Measurements from ENCODE around the gene UBALD2. TPM values are rescaled to one million over a fixed set of nuclear protein-coding genes. Genes with fewer than 3 reads are reported as not detected.
"Not testable (repeated sequence)": the region's sequence is repeated elsewhere in the genome, so short reads cannot be mapped to it uniquely, and the experiment has no call there.

The UBALD2 gene
- total RNA-seq, 1 donor: 5.1 TPM

DNA sequence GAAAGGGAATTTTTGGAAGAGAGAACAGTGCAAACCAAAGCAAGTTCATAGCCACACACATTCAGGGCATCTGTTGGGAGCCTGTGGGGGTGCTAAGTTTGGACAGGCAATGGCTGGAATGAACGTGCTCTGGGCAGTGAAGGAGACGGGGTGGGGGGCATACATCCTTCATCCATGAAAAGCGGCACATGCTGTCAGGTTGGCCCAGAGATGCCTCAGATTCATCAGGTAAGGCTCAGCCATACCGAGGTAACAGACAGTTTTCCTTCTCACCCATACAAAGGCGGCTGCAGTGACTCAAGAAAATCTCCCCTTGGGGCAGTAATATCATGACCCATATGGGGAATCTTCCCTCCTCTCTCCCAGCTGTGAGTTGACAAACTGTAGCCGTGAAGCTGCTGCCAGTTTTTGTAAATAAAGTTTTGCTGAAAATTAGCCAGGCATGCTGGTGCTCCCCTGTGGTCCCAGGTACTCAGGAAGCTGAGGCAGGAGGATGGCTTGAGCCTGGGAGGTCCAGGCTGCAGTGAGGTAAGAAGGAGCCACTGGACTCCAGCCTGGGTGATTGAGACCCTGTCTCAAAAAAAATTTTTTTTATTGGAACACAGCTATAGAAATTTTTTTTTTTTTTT is 9.2 kb upstream of the UBALD2 start:
- Histone ChIP-seq H3K27me3 (ENCODE audit: insufficient read depth, low read length) (no peaks in the 10 kb centered on the region), H3K4me3 (ENCODE audit: insufficient read depth, low read length) (no peak overlapping the region), H3K4me1 (ENCODE audit: insufficient read depth, low read length) (peaks cover 25% of the 10 kb centered on the region), H3K27ac (ENCODE audit: low read depth, low read length) (no peak overlapping the region), H2AFZ (ENCODE audit: low read length) (no peak overlapping the region), H4K20me1 (ENCODE audit: insufficient read depth, low read length) (no peaks in the 10 kb centered on the region), H3K4me2 (ENCODE audit: insufficient read depth, low read length) (no peak overlapping the region), H3K36me3 (ENCODE audit: insufficient read depth, low read length) (no peaks in the 10 kb centered on the region), H3K9me3 (ENCODE audit: low read depth, low read length) (no peaks in the 10 kb centered on the region), H3K79me2 (ENCODE audit: insufficient read depth, low read length) (no peaks in the 10 kb centered on the region)
- DNase-seq (ENCODE audit: insufficient read length, low spot score, missing footprints): no peak
- TF ChIP-seq, protein P1, sequence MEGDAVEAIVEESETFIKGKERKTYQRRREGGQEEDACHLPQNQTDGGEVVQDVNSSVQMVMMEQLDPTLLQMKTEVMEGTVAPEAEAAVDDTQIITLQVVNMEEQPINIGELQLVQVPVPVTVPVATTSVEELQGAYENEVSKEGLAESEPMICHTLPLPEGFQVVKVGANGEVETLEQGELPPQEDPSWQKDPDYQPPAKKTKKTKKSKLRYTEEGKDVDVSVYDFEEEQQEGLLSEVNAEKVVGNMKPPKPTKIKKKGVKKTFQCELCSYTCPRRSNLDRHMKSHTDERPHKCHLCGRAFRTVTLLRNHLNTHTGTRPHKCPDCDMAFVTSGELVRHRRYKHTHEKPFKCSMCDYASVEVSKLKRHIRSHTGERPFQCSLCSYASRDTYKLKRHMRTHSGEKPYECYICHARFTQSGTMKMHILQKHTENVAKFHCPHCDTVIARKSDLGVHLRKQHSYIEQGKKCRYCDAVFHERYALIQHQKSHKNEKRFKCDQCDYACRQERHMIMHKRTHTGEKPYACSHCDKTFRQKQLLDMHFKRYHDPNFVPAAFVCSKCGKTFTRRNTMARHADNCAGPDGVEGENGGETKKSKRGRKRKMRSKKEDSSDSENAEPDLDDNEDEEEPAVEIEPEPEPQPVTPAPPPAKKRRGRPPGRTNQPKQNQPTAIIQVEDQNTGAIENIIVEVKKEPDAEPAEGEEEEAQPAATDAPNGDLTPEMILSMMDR (IDR thresholded peaks at IDR 0.05; ENCODE audit: extremely low read depth, low read depth, low read length): no peak

DNA sequence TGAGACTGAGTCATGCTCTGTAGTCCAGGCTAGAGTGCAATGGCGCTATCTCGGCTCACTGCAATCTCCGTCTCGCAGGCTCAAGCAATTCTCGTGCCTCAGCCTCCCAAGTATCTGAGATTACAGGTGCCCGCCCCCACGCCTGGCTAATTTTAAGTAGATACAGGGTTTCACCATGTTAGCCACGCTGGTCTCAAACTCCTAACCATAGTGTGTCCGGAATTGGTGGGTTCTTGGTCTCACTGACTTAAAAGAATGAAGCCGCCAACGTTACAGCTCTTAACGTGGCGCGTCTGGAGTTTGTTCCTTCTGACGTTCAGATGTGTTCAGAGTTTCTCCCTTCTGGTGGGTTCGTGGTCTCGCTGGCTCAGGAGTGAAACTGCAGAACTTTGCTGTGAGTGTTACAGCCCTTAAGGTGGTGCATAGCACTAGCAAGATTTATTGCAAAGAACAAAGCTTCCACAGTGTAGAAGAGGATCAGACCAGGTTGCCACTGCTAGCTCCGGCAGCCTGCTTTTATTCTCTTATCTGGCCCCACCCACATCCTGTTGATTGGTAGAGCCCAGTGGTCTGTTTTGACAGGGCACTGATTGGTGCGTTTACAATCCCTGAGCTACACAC is 8.6 kb upstream of the UBALD2 start:
- not testable (repeated sequence) for DNase-seq (ENCODE audit: insufficient read length, low spot score, missing footprints); H3K27ac ChIP-seq (ENCODE audit: low read depth, low read length); H2AFZ ChIP-seq (ENCODE audit: low read length); H4K20me1 ChIP-seq (ENCODE audit: insufficient read depth, low read length); H3K9me3 ChIP-seq (ENCODE audit: low read depth, low read length); H3K79me2 ChIP-seq (ENCODE audit: insufficient read depth, low read length); H3K36me3 ChIP-seq (ENCODE audit: insufficient read depth, low read length); H3K4me3 ChIP-seq (ENCODE audit: insufficient read depth, low read length); H3K4me2 ChIP-seq (ENCODE audit: insufficient read depth, low read length); H3K27me3 ChIP-seq (ENCODE audit: insufficient read depth, low read length)
- H3K4me1 ChIP-seq (ENCODE audit: insufficient read depth, low read length): peaks cover 23% of the 10 kb centered on the region

DNA sequence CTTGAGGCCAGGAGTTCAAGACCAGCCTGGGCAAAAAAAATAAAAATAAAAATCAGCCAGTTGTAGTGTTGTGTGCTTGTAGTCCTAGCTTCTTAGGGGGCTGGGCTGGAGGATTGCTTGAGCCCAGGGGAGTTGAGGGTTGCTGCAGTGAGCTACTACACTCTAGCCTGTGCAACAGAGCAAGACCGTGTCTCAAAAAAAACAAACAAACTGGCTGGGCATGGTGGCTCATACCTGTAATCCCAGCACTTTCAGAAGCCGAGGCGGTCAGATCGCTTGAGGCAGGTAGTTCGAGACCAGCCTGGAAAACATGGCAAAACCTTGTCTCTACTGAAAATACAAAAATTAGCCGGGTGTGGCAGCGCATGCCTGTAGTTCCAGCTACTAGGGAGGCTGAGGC is 4.9 kb upstream of the UBALD2 start:
- H3K27me3 ChIP-seq (ENCODE audit: insufficient read depth, low read length): no peaks in the 10 kb centered on the region
- peaks cover 20% of the 10 kb centered on the region for H3K4me1 ChIP-seq (ENCODE audit: insufficient read depth, low read length)
- H3K4me2 ChIP-seq (ENCODE audit: insufficient read depth, low read length): no peak overlapping the region
- H3K4me3 ChIP-seq (ENCODE audit: insufficient read depth, low read length): no peak overlapping the region
- no peak for DNase-seq (ENCODE audit: insufficient read length, low spot score, missing footprints)
- H3K79me2 ChIP-seq (ENCODE audit: insufficient read depth, low read length): no peaks in the 10 kb centered on the region
- H3K27ac ChIP-seq (ENCODE audit: low read depth, low read length): no peak overlapping the region
- TF ChIP-seq, protein P1 (IDR thresholded peaks at IDR 0.05; ENCODE audit: extremely low read depth, low read depth, low read length): no peak
- H2AFZ ChIP-seq (ENCODE audit: low read length): no peak overlapping the region
- H4K20me1 ChIP-seq (ENCODE audit: insufficient read depth, low read length): no peaks in the 10 kb centered on the region
- no peaks in the 10 kb centered on the region for H3K9me3 ChIP-seq (ENCODE audit: low read depth, low read length)
- no peaks in the 10 kb centered on the region for H3K36me3 ChIP-seq (ENCODE audit: insufficient read depth, low read length)

GRCh38 chr17:76260669-76261068 is 4.5 kb upstream of the UBALD2 start:
- Histone ChIP-seq H3K9me3 (ENCODE audit: low read depth, low read length) (no peaks in the 10 kb centered on the region), H3K4me2 (ENCODE audit: insufficient read depth, low read length) (no peak overlapping the region), H3K79me2 (ENCODE audit: insufficient read depth, low read length) (peaks cover 4% of the 10 kb centered on the region), H2AFZ (ENCODE audit: low read length) (no peak overlapping the region), H3K36me3 (ENCODE audit: insufficient read depth, low read length) (no peaks in the 10 kb centered on the region), H3K4me1 (ENCODE audit: insufficient read depth, low read length) (peaks cover 20% of the 10 kb centered on the region), H3K4me3 (ENCODE audit: insufficient read depth, low read length) (no peak overlapping the region), H3K27ac (ENCODE audit: low read depth, low read length) (no peak overlapping the region), H3K27me3 (ENCODE audit: insufficient read depth, low read length) (no peaks in the 10 kb centered on the region), H4K20me1 (ENCODE audit: insufficient read depth, low read length) (no peaks in the 10 kb centered on the region)
- no peak for DNase-seq (ENCODE audit: insufficient read length, low spot score, missing footprints)
- TF ChIP-seq, protein P1 (IDR thresholded peaks at IDR 0.05; ENCODE audit: extremely low read depth, low read depth, low read length): no peak
